Activated CD4-positive, alpha-beta T cell treated with anti-CD3 and anti-CD28 coated beads, Interleukin-2, Interleukin-4, amounts not matched to agents 100 ng/mL and 50 ng/mL, durations not matched to agents 16 hours and 8 hours (primary cell): Measurements from ENCODE around the gene DHX40.
A peak's percentile ranks its signal among the peaks of the same experiment; 100 is the strongest.
"Not testable (repeated sequence)": the region's sequence is repeated elsewhere in the genome, so short reads cannot be mapped to it uniquely, and the experiment has no call there.

Experiments
- DNase-seq: peaks from one replicate; pipeline ENCODE4 v3.0.0-alpha.2; 2020; ENCODE audit warnings: low spot score

The DHX40 gene, protein sequence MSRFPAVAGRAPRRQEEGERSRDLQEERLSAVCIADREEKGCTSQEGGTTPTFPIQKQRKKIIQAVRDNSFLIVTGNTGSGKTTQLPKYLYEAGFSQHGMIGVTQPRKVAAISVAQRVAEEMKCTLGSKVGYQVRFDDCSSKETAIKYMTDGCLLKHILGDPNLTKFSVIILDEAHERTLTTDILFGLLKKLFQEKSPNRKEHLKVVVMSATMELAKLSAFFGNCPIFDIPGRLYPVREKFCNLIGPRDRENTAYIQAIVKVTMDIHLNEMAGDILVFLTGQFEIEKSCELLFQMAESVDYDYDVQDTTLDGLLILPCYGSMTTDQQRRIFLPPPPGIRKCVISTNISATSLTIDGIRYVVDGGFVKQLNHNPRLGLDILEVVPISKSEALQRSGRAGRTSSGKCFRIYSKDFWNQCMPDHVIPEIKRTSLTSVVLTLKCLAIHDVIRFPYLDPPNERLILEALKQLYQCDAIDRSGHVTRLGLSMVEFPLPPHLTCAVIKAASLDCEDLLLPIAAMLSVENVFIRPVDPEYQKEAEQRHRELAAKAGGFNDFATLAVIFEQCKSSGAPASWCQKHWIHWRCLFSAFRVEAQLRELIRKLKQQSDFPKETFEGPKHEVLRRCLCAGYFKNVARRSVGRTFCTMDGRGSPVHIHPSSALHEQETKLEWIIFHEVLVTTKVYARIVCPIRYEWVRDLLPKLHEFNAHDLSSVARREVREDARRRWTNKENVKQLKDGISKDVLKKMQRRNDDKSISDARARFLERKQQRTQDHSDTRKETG

DNA sequence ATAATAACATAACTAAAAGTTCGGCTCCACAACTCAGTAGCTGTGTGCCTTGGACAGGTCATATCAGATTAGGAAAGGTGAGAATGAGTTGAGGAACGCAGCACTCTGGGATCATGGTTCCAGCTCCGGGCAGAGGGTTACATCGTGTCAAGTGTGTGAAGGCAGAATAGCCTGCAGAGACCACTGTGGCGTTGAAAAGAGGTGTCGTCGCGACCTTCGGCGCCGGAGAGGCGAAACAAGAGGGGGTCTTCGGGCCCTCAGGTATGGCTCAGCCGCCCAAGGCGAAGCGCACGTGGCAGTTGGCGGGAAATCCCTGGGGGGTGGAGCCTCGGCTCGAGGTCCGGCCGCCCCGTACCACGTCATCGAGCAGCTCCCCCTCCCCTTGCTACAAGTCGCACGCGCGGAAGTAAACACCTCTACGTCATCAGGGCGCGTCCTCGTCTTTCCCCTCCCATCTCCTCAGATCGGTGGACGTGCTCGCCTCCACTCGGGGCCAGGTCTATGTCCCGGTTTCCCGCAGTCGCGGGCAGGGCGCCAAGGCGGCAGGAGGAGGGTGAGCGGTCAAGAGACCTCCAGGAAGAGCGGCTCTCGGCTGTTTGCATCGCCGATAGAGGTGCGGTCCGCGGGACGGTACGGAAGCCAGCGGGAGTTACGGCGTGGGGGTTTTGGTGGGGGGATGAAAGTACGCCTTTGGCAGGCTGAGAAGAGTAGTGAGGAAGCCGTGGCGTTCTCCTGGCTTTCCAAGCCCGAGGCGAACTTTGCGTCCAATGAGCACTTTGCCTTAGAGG is at the start of gene DHX40:
DHX40 (plus strand) TSS at position 440 of the 788 bp plus-strand sequence; CDS start at position 502, 62 bp downstream.
- DNase-seq = peak; percentile 95

DNA sequence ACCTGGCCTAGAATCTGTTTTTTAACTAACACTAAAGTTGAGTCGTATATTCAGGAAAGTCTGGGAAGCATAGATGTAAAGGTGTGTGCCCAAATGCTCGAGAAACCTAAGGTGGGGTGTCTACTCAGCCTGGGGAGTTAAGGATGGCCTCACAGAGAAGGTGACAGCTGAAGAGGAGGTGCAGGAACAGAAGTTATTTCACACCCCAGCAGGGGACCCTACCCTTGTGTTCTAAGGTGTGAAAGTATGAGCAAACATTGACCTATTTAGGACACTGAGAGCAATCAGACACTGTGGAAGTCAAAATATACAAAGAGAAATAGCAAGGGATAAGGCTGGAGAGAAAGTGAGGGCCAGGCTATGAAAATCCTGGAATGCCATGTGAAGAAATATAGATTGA is 49.0 kb upstream of the DHX40 start:
- DNase-seq = no peak

DNA sequence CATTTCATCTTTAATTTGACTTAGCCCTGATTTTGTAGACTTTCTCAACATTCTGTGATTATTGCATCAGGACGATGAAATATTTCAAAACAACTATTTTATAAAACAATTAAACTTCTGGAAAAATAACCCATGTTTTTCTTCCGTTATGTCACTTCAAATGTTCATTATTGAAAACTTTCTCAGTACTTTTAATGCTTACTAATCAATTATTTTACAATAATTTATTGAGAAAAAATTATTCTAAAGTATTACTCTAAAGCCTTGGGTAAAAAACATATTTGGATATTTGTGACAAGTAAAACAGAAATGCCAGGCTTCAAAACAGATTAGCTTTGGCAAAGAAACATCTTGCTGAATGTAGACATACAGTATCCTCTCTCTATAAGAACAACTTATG is 46.3 kb upstream of the DHX40 start:
- DNase-seq = no peak

DNA sequence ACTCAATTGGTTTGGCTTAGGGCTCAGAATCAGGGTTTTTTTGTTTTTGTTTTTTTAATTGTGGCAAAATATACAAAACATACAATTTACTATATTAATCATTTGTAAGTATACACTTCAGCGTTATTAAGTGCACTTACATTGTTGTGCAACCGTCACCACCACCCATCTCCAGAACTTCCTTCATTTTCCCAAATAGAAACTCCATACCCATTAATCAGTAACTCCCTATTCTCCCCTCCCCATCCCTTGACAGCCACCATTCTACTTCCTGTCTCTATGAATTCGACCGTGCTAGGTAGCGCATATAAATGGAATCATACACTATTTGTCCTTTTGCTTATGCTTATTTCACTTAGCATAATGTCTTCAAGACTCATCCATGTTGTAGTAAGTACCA is 45.2 kb upstream of the DHX40 start:
- no peak for DNase-seq

DNA sequence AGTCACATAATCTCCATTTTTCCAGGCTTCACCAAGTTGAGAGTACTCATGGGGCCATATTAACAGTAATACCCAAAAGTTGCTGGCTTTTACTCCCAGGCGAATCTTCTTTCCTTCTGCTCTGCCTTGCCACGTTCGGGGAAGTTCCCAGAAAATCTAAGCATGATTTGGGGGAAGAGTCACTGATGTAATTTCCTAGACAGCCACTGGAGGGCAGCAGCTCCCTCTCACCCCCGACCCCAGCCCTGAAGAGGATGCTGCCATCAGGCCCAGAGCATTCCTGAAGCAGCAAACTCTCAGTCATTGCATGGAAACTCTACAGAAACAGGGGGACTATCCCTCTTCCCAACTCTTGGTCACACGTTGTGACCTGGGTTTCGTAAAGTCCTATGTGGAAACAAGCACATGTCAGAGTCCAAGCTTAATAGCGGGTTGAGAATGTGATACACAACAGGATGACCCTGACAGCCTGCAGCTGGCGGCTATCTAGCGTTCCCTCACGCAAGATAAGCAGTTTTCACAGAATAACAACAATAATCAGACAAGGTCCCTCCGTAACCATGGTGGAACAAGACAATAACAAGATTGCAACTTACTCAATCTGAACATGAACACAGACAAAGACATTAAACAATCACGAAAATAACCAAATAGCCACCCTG is 43.8 kb upstream of the DHX40 start:
- peak; percentile 61 for DNase-seq

DNA sequence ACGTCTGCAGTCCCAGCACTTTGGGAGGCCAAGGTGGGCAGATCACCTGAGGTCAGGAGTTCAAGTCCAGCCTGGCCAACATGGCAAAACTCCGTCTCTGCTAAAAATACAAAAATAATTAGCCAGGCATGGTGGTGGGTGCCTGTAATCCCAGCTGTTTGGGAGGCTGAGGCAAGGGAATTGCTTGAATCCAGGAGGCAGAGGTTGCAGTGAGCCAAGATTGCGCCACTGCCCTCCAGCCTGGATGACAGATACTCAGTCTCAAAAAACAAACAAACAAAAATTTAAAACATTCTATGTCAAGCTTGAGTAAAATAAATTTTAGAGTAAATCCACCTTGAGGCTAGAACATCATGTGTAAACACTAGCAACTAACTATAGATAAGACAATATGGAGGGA is 40.5 kb upstream of the DHX40 start:
- DNase-seq = not testable (repeated sequence)

DNA sequence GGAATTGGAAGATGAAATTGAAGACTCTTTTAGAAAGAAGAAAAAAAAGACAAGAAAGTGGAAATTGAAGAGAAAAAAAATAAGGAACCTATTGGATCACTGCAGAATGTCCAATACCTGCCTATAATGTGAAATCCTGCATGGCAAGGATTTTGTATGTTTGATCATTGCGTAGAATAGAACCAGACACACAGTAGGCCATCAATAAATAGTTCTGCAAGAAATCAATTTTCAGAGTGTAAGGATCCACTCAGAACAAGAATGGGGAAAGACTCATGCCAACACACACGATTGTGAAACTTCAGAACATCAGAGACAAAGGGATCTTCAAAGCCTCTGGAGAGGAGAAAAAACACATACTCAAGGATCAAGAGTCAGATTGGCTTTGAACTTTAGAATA is 39.7 kb upstream of the DHX40 start:
- no peak for DNase-seq

DNA sequence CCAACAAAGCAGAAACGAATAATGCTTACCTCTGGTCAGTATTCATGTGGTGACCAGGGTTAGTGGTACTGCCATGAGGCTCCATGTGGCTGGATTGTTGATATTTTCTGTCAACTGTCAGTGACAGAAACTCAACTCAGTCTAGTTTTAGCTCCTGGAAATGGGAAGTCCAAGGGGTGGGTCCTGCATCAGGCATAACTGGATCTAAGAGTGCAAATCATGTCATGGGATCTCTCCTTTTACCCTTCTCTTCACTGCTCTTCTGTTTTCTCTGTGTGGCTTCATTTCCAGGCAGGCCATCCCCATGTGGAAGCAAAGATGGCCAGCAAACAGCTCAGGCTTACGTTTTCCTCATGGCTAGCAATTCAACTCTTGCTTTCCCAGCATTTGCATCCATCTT is 39.0 kb upstream of the DHX40 start:
- DNase-seq = no peak

DNA sequence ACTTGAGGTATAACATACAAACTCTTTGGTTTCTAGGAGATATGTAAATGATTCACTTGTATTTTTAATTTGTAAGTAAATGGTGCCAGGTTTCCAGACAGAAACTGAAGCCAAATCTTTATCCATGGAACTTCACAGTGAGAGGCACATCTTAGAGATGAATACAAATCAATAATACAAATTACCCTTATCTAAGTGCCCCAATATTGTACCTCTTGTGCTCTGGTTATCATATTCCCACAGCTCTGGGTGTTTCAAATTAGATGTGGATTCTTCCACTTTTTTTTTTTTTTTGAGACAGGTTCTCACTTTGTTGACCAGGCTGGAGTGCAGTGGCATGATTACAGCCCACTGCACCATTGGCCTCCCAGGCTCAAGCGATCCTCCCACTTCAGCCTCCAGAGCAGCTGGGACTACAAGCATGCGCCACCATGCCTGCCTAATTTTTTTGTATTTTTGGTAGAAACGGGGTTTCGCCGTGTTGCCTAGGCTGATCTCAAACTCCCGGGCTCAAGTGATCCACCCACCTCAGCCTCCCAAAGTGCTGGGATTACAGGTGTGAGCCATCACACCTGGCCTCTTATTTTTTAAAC is 38.0 kb upstream of the DHX40 start:
- no peak for DNase-seq

DNA sequence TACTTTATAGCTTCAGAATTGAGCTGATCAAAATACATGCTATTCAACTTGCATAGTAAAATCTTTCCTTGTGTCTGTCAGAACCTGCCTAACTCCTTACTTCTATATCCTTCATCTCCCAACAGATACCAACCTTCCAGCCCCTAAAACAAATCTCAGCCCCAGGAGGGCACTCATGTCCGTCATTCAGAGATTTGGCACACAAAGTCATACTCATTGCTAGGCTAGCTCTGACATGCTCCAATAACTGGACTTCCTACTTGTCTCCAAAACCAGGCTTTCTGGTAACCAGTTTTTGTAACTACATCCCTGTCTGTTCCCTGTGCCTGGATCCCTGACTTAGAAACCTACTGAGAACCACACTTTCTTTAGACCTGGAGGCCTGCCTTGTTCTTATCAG is 37.5 kb upstream of the DHX40 start:
- no peak for DNase-seq

DNA sequence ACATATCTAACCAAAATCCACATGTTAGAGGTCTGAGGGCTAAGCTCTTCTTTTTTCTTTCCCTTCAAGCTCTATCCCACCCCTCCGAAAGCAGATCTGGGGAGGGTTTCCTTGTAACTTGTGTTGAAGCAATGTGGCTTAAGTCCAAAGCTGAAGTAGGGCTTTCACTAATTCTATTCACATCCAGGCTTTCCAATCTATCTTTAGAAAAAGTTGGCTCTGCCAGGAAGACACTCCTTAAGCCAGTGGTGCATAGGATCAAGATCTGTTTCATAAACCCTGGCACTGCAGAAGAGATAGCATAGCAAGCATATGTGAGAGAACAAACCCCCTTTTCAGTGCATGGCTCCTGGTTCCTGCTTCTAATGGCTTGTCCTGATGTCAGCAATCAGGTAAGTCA is 34.9 kb upstream of the DHX40 start:
- DNase-seq = no peak

DNA sequence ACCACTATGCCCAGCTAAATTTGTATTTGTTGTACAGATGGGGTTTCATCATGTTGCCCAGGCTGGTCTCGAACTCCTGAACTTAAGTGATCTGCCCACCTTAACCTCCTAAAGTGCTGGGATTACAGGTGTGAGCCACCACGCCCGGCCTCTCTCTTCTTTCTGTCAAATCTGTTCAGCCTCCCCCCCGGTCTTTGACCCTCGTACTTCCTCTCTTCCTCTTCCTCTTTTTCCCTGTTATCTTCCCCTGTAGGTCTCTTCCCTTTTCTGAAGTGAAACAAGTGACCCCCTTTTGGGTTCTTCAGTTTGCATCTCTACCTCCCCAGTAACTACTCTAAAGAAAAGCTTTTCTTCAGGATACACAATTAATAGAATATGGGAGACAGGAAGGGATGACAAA is 31.7 kb upstream of the DHX40 start:
- DNase-seq = no peak

DNA sequence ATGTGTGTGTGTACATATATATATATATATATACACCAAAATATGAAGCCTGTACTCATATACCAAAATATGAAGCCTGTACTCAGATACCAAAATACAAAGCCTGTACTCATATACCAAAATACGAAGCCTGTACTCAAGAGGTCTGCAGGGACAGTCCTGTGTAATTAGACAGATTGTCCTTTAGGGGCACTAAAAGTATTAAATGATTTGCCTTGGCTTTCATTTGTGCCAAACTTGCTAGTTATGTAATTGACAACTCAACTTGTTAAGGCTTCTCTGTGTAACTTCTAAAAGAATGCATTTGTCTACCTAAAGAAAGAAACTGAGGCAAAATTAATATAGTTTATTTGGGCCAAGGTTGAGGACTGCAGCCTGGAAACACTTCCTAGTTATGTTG is 30.8 kb upstream of the DHX40 start:
- DNase-seq = no peak

DNA sequence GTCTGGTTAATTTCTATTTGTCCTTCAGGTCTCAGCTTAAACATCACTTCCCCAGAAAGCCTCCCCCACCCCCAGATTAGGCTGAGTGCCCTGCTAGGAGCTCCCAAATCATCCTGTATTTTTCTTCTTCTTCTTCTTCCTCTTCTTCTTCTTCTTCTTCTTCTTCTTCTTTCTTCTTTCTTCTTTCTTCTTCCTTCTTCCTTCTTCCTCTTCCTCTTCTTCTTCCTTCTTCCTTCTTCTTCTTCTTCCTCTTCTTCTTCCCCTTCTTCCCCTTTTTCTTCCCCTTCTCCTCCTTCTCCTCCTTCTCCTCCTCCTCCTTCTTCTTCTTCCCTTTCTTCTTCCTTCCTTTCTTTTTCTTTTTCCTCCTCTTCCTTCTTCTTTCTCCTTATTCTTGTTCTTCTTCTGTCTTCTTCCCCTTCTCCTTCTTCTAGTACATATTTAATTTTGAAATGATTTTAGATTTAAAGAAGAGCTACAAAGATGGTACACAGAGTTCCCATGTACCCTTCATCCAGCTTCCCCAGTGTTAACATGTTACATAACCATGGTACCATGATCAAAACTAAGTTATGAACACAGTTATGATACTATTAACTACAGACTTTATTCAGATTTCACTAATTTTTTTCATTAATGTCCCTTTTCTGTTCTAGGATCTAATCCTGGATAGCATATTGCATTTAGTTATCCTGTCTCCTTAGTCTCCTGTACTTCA is 27.1 kb upstream of the DHX40 start:
- no peak for DNase-seq

DNA sequence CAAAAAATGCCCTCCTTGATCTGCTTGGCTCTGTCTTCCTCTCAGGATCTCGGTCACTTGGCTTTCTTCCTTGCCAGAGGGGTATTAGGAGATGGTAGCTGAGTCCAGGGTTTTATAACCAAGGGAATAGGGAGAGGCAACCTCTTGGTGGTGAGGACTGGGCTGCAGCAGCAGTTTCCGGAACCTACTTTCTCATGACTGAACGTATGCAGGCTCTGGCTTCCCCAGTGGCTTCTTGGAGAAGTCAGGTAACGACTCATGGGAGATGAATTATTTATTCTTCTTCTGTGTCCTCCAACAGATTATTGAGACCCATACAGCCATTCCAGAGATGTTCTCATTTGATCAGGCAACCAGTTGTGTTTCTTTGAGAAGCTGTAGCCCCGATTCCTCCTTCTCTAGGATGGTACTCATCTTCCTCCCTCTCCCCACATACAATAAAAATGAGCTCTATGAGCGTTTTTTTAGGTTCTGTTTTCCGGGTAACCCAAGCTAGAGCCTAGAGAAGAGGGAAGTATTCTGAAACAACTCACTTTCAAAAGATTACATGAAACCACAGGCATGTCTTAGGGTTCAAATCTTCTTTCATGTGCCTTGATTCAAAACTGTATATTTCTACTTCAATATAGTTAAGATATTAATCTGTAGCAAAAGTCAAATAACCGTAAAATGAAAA is 22.3 kb upstream of the DHX40 start:
- DNase-seq = no peak

DNA sequence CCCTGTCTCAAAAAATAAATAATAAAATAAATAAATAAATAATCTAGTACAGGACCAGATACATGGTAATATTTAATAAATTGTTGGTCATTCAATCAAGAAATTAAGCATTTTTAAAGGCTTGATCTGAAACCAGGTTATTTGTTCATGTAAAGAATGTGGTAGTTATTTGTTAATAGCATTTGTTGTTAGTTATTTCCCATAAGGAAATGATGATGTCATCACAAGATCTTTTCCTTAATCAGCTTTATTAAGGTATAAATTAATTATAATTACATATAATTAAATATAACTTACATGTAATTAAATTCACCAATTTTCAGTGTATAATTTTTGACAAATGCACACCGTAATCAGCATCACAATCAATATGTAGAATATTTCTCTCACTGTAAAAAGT is 19.5 kb upstream of the DHX40 start:
- no peak for DNase-seq

DNA sequence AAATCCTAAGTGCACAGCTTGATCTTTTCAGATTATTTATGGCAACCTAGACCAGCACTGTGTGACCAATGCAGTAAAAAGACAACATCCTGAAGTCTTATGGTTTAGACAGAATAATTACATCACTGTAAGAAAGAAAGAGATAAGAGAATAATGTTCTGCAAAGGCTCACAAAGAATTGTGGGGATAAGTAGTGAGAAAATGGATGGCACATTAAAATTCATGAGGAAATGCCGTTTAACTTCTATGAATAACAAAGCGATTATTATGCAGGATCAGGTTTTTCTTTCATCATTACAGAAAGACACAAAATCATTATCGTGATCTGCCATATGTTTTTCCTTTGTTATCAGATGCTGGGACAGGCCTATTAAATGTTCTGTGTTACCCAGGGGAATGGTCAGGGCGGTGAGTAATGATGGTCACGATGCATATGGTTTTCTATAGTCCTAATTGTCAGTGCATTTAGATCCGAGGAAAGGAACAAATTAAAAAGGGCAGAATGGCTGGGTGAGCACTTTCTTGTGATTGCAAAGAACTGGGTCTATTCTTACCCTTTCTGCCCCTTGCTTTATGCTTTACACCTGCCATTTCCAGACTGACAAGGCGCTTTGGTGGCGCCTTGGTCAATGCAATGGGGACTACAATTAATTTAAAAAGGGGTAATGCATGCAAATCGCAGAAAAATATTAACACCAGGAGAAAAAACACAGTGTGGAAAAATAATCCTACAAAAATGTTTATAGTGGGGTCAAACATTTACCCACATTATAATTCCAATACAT is 18.1 kb upstream of the DHX40 start:
- DNase-seq = no peak

DNA sequence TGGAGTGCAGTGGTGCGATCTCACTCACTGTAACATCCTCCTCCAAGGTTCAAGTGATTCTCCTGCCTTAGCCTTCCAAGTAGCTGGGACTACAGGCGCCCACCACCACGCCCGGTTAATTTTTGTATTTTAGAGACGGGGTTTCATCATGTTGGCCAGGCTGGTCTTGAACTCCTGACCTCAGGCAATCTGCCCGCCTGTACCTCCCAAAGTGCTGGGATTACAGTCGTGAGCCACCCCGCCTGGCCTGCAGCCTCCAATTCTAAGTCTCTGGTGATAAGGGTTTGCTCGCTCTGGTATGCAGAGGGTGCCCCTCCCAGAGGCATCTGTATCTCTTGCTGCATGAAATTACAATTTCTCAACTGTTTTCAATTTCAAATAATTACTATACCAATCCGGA is 16.4 kb upstream of the DHX40 start:
- DNase-seq = not testable (repeated sequence)

DNA sequence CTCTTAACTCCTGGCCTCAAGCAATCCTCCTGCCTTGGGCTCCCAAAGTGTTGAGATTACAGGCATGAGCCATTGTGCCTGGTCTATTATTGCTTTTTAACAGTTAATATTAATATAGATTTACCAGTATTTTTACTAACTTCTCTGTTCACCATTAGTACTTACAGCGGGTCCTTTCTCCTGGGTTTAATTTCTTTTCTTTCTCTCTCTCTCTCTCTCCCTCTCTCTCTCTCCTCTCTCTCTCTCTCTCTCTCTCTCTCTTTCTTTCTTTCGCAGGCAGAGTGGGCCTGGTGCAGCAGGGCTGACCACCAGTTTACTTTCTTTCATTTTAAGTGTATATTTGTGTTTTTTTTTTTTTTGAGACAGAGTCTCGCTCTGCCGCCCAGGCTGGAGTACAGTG is 14.7 kb upstream of the DHX40 start:
- DNase-seq = no peak

DNA sequence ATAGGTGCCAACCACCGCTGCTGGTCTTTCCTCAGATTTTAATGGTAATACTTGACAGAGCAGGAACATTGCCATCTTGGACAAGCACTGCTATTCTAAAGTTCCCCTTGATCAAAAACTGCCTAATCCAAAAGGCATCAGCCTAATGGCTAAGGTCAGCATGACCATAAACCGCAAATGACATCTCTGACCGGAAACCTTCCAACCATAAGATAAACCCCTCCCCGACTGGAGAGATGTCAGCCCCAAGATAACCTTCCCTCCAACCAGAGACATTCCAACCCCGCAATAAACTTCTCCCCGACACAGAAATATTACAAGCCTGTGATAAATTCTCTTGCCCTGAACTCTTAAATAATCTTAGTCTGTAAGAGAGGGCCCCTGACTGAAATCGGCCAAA is 7.4 kb upstream of the DHX40 start:
- no peak for DNase-seq
